DND-41 (cell line): ENCODE measurements around the gene NCOA3.

ENCODE experiments used
- CTCF ChIP-seq: IDR thresholded peaks from 2 replicates; pipeline ENCODE4 v1.5.1; 2012; ENCODE audit warnings: borderline replicate concordance, low read length, moderate library complexity, mild to moderate bottlenecking; ENCODE audit not compliant: poor library complexity, severe bottlenecking; ENCODE audit errors: extremely low read depth
- EZH2 ChIP-seq: IDR thresholded peaks from 3 replicates; pipeline ENCODE4 v1.6.1; 2012; ENCODE audit warnings: borderline replicate concordance, low read depth, mild to moderate bottlenecking, moderate library complexity, low read length, inconsistent platforms; ENCODE audit not compliant: severe bottlenecking

DNA sequence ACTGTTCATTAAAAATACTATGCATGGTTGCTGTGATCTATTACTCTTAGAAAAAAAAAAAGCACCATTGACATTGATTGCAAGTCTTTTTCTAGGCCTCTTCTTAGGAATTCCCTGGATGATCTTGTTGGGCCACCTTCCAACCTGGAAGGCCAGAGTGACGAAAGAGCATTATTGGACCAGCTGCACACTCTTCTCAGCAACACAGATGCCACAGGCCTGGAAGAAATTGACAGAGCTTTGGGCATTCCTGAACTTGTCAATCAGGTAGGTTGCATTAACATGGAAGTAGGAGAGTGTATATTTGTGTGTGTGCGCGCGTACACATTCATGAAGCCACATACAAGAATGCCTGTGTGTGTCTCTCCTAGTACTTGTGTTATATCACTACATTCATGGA lies 140.4 kb downstream of the NCOA3 start:
- TF ChIP-seq CTCF (no peak), EZH2 (no peak)
